Upper lobe of left lung (tissue), 6 donors: ENCODE results near the gene ZNF143. TPM values are rescaled to one million over a fixed set of nuclear protein-coding genes. Genes with fewer than 3 reads are reported as not detected.
A peak's percentile ranks its signal among the peaks of the same experiment; 100 is the strongest.

Experiments used
- ATAC-seq, 2 donors: fragments of 200-7000 bp; cut with Tn5 transposase; one replicate each; pipeline ENCODE4 v1.9.1; 2022; ENCODE audit warnings: mild to moderate bottlenecking in 2 of 2, moderate library complexity in 2 of 2; ENCODE audit not compliant: low FRiP score in 2 of 2
- DNase-seq, 2 donors: peaks; one replicate each; pipeline ENCODE4 v3.0.0-alpha.2; 2019 to 2020
- H3K27ac ChIP-seq, 4 donors: fragments of 200-600 bp; sonication (generic); one replicate each; pipeline ENCODE4 v1.5.1; 2016 to 2019
- H3K27me3 ChIP-seq, 4 donors: fragments of 200-600 bp; sonication (generic); one replicate each; pipeline ENCODE4 v1.5.1; 2017 to 2019
- H3K36me3 ChIP-seq, 4 donors: fragments of 200-600 bp; sonication (generic); one replicate each; pipeline ENCODE4 v1.5.1; 2016 to 2019
- H3K4me1 ChIP-seq, 4 donors: fragments of 200-600 bp; sonication (generic); one replicate each; pipeline ENCODE4 v1.5.1; 2018 to 2019
- H3K4me3 ChIP-seq, 4 donors: fragments of 200-600 bp; sonication (generic); one replicate each; pipeline ENCODE4 v1.5.1; 2017 to 2019; ENCODE audit warnings: mild to moderate bottlenecking in 2 of 4, moderate library complexity in 1 of 4
- H3K9me3 ChIP-seq, 4 donors: fragments of 200-600 bp; sonication (generic); one replicate each; pipeline ENCODE4 v1.5.1; 2018 to 2019
- CTCF ChIP-seq, 6 experiments: fragments of 450-650 bp in 4 of 6; fragments of 200-600 bp in 2 of 6; sonication (generic) in 2 of 6; IDR thresholded peaks; one replicate each; pipeline ENCODE4 v1.5.1; 2016 to 2019; ENCODE audit warnings: antibody characterized with exemption in 6 of 6
- EP300 ChIP-seq, 4 donors: sonication (generic); formaldehyde crosslinking; IDR thresholded peaks; one replicate each; pipeline ENCODE4 v1.5.1; 2017; ENCODE audit warnings: antibody characterized with exemption in 4 of 4, control low read depth in 2 of 4
- POLR2A ChIP-seq, 4 donors: fragments of 450-650 bp; IDR thresholded peaks; one replicate each; pipeline ENCODE4 v1.5.1; 2016 to 2017; ENCODE audit warnings: antibody characterized with exemption in 4 of 4, mild to moderate bottlenecking in 2 of 4
- POLR2AphosphoS5 ChIP-seq, 2 donors: sonication (generic); formaldehyde crosslinking; IDR thresholded peaks; one replicate each; pipeline ENCODE4 v1.5.1; 2017; ENCODE audit warnings: antibody characterized with exemption in 2 of 2
- WGBS, 2 donors: methylation state at CpG; one replicate each; pipeline ENCODE4 v1.1.5; 2017 to 2018; 5-methylcytosine and 5-hydroxymethylcytosine counted together
- total RNA-seq, 6 donors: library from RNA; depleted of rRNA in 4 of 6; stranded (reverse); fragments of >200 nt in 4 of 6; gene quantifications; one replicate each; pipeline versions ENCODE4 v1.1.0 to v1.2.1, GENCODE V29; 2016 to 2021
- donor health status: DM: no; HTN: no; CAD: no; lungs with moderate emphysema.
- donor health status: DM: no; HTN: yes; CAD: no; lungs with severe emphysema.

Gene ZNF143
- total RNA-seq, 6 donors from 2014 or later: 17.5 to 45.1 (median 23.9) TPM

- H3K27ac ChIP-seq: peak overlapping the region; percentile 99
- H3K4me1 ChIP-seq: peaks cover 15 to 23% (median 19%) of the 10 kb centered on the region in 4 donors
- TF ChIP-seq POLR2A (IDR thresholded peaks at IDR 0.05): no peak
- TF ChIP-seq POLR2AphosphoS5 (IDR thresholded peaks at IDR 0.05): no peak
- no peak for TF ChIP-seq EP300 (IDR thresholded peaks at IDR 0.05)
- TF ChIP-seq CTCF (IDR thresholded peaks at IDR 0.05): no peak
- 0 to 1% methylated on average over 10 of the region's 10 CpGs for WGBS, 2 donors
- peak overlapping the region; percentile 42 to 79 (median 66) for H3K4me3 ChIP-seq
- no peaks in the 10 kb centered on the region for H3K27me3 ChIP-seq
- ATAC-seq: no peak
- DNase-seq: no peak
- H3K9me3 ChIP-seq: no peaks in the 10 kb centered on the region
- H3K36me3 ChIP-seq: no peaks in the 10 kb centered on the region
Observed at GRCh38 chr11:9461760-9462134, 935 bp downstream of the ZNF143 start.

DNA sequence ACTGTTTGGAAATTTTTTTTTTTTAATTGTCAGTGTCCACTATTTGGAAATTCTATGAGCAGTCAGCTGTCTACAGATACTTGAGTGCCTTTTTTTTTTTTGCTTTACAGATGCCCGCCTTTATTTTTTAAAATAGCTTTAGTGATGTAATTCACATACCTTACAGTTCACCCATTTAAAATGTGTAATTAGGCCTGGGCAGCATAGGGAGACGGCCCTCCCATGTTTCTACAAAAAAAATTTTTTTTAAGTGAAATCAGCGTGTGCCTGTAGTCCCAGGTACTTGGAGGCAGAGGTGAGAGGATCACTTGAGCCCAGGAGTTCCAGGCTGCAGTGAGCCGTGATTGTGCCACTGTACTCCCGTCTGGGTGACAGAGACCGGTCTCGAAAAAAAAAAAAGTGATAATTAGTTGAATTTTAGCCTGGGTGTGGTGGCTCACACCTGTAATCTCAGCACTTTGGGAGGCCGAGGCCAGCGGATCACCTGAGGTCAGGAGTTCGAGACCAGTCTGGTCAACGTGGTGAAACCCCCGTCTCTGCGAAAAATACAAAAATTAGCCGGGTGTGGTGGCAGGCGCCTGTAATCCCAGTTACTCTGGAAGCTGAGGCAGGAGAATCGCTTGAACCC is 1.5 kb downstream of the ZNF143 start:
- ATAC-seq: no peak
- H3K4me1 ChIP-seq: peaks cover 15 to 23% (median 19%) of the 10 kb centered on the region in 4 donors
- no peaks in the 10 kb centered on the region for H3K9me3 ChIP-seq
- no peak for DNase-seq
- H3K27me3 ChIP-seq: no peaks in the 10 kb centered on the region
- H3K4me3 ChIP-seq: peak overlapping the region in 3 of 4 donors; percentile 63 to 79 (median 68)
- no peak for TF ChIP-seq POLR2AphosphoS5 (IDR thresholded peaks at IDR 0.05)
- no peak for TF ChIP-seq POLR2A (IDR thresholded peaks at IDR 0.05)
- H3K27ac ChIP-seq: peak overlapping the region; percentile 99
- WGBS, 2 donors: 78 to 80% methylated on average over 16 of the region's 16 CpGs
- no peaks in the 10 kb centered on the region for H3K36me3 ChIP-seq

- 83 to 90% methylated on average over 8 of the region's 8 CpGs for WGBS, 2 donors
- TF ChIP-seq POLR2AphosphoS5 (IDR thresholded peaks at IDR 0.05): no peak
- TF ChIP-seq POLR2A (IDR thresholded peaks at IDR 0.05): no peak
- TF ChIP-seq EP300 (IDR thresholded peaks at IDR 0.05): no peak
- no peak for TF ChIP-seq CTCF (IDR thresholded peaks at IDR 0.05)
- H3K4me3 ChIP-seq: no peak overlapping the region
- no peak for DNase-seq
- H3K27ac ChIP-seq: peak overlapping the region in 2 of 4 donors; percentile 99
- no peaks in the 10 kb centered on the region for H3K9me3 ChIP-seq
- H3K36me3 ChIP-seq: no peaks in the 10 kb centered on the region
- no peak for ATAC-seq
- H3K4me1 ChIP-seq: peaks cover 15 to 23% (median 19%) of the 10 kb centered on the region in 4 donors
- no peaks in the 10 kb centered on the region for H3K27me3 ChIP-seq
Observed at GRCh38 chr11:9462806-9463537, 2.2 kb downstream of the ZNF143 start.

DNA sequence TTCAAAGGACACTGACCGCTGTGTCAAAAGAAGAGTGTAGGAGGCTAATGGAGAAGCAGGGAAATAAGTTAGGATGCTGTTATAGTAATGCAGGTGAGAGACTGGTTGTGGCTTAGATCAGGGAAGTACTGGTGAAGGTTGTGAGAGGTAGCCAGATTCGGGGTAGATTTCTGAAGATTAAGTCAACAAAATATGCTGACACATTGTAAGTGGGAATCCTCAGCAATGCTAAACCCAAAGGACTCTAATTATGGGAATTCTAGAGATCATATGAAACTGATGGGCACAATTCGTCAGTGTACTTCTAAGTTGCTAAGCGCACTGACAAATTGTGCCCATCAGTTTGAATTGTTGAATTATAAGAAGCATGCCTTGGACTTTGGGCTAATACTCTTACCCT is 10.0 kb downstream of the ZNF143 start:
- H3K36me3 ChIP-seq: peaks cover 11 to 45% (median 32%) of the 10 kb centered on the region in 4 donors
- no peaks in the 10 kb centered on the region for H3K9me3 ChIP-seq
- no peak overlapping the region for H3K4me3 ChIP-seq
- no peak for DNase-seq
- H3K4me1 ChIP-seq: no peaks in the 10 kb centered on the region
- no peak overlapping the region for H3K27ac ChIP-seq
- H3K27me3 ChIP-seq: no peaks in the 10 kb centered on the region
- no peak for TF ChIP-seq EP300 (IDR thresholded peaks at IDR 0.05)
- TF ChIP-seq POLR2A (IDR thresholded peaks at IDR 0.05): no peak
- no peak for TF ChIP-seq CTCF (IDR thresholded peaks at IDR 0.05)
- no peak for TF ChIP-seq POLR2AphosphoS5 (IDR thresholded peaks at IDR 0.05)
- no peak for ATAC-seq
- WGBS, 2 donors: 94 to 95% methylated on average over 4 of the region's 4 CpGs

- H3K4me3 ChIP-seq: no peak overlapping the region
- no peaks in the 10 kb centered on the region for H3K9me3 ChIP-seq
- H3K27ac ChIP-seq: no peak overlapping the region
- peaks cover 11 to 59% (median 42%) of the 10 kb centered on the region in 4 donors for H3K36me3 ChIP-seq
- no peak for DNase-seq
- ATAC-seq: no peak
- no peaks in the 10 kb centered on the region for H3K4me1 ChIP-seq
- no peak for TF ChIP-seq POLR2A (IDR thresholded peaks at IDR 0.05)
- no peaks in the 10 kb centered on the region for H3K27me3 ChIP-seq
Observed at GRCh38 chr11:9473408-9473807, 12.6 kb downstream of the ZNF143 start.
